Fibroblast of skin of right biceps (primary cell): ENCODE data around the gene GSTM5.
"Not testable (repeated sequence)": the region's sequence is repeated elsewhere in the genome, so short reads cannot be mapped to it uniquely, and the experiment has no call there.

Source experiments
- DNase-seq: peaks from one replicate; pipeline ENCODE4 v3.0.0-alpha.2; 2013

GSTM5 gene

DNA sequence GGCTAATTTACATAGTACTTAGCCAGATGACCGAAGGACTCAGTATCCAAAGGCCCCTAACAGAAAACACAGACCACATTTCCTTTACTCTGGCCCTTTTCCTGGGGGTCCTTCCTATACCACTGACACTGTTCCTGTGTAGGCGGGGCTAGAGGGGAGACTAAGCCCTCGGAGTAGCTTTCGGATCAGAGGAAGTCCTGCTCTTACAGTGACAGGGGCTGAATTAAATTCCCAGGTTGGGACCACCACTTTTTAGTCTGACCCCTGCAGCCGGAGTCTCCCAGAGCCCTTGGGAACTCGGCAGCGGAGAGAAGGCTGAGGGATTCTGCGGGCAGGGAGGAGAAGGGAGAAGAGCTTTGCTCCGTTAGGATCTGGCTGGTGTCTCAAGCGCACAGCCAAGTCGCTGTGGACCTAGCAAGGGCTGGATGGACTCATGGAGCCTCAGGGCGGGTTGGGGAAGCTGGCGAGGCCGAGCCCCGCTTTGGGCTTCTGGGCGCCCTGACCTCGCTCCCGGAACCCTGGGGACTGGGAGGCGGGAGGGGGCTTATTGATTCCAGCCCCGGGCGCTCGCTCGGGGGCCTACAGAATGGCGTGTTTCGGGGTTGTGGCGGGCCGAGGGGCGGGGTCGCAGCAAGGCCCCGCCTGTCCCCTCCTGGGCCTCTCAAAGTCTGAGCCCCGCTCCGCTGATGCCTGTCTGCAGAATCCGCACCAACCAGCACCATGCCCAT lies at the start of gene GSTM5:
Gene GSTM5, plus strand, starts transcription at position 659 of the 728 bp plus-strand sequence. Its CDS starts 62 bp downstream, at position 721.
- peak; percentile 23 for DNase-seq

DNA sequence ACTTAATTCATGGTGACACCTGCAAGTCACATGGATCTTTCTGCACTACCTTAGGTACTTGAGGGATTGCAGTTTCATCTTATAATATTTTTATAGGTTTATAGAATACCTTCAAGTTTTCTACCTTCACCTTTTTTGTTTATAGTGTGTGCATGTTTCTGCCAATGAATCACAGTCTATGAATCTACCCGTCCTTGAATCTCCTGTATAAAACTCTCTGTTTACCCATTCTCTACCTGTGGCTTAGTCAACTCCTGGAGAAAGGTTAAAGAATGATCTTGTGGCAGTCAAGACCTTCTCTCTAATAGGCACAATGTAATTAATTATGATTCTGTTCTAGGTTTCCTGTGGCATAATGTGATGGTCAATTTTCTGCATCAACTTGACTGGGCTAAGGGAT lies 47.4 kb upstream of the GSTM5 start:
- no peak for DNase-seq

DNA sequence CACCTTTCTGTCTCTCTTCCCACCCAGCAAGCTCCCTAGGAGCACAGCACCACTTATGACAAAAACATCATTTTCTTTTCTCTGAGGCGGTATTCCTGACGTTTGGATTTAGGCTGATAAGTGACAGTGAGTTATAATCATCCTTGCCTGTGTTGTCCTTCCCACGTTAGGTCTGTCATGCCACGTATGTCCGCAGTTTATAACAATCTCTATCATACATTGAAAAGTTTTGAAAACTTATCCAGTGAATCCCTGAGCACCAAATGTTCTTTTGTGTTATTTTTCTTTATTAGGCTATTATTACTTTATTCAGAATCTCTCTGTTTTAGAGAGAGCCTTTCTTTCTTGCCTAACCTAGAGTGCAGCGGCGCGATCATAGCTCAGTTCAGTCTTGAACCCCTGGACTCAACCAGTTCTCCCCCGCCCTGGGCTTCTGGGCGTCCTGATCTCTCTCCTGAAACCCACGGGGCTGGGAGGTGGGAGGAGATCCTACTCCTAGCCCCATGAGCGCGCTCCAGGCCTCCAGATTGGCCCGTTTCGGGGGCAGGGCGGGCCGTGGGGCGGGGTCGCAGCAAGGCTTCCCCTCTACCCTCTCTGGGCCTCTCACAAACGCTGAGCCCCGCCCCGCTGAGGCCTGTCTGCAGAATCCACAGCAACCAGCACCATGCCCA lies 44.5 kb upstream of the GSTM5 start, which contains the start of gene GSTM2:
Gene GSTM2, plus strand, starts transcription at position 606 of the 671 bp plus-strand sequence. Its CDS starts 59 bp downstream, at position 665.
- DNase-seq = peak; percentile 86

DNA sequence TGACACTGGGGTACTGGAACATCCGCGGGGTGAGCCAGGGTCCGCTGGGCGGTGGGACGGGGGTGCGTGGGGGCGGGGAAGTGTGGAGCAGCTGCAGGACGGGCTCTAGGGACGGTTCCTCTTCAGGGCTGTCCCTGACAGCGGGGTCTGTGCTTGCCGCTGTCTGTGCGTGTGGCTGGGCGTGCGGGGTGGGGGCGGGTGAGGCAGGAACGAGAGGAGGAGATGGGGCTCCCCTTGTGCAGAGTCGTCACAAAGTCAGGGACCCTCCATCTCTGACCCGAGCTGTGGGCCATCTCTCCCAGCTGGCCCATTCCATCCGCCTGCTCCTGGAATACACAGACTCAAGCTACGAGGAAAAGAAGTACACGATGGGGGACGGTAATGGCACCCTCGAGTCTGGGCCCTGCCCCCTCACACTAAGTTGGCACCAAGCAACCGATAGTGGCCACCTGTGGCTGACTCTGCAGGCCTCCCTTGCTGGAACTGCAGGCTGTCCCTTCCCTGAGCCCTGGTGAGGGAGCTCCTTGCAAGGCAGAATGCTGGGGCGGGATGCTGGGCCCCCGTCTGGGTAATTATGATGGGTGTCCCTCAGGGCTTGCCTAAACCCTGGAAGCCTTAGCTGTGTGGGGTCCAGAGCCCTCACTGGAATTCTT lies 43.8 kb upstream of the GSTM5 start:
- DNase-seq = no peak

DNA sequence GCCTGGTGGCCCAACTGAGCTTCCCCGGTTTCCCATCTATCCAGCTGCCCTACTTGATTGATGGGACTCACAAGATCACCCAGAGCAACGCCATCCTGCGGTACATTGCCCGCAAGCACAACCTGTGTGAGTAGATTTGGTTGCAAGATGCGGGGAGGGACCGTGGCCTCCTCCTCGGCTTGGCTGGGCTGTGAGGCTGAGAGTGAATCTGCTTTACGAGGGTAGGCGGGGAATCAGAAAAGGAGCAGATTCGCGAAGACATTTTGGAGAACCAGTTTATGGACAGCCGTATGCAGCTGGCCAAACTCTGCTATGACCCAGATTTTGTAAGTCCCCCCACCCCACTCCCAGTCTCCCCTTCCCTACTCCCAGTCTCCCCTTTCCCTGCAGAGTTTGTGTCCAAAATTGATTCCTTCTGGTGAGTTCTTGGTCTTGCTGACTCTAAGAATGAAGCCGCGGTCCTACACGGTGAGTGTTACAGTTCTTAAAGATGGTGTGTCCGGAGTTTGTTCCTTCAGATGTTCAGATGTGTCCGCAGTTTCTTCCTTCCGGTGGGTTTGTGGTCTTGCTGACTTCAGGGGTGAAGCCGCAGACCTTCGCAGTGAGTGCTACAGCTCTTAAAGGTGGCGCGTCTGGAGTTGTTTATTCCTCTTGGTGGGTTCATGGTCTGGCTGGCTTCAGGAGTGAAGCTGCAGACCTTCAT lies 42.7 kb upstream of the GSTM5 start:
- no peak for DNase-seq

DNA sequence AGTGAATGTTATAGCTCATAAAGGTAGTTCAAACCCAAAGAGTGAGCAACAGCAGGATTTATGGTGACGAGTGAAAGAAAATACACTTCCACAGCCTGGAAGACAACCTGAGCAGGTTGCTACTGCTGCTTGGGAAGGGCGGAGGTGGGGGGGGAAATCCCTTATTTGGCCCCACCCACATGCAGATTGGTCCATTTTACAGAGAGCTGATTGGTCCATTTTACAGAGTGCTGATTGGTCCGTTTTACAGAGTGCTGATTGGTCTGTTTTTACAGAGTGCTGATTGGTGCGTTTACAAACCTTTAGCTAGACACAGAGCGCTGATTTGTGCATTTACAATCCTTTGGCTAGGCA lies 42.1 kb upstream of the GSTM5 start:
- DNase-seq = not testable (repeated sequence)

DNA sequence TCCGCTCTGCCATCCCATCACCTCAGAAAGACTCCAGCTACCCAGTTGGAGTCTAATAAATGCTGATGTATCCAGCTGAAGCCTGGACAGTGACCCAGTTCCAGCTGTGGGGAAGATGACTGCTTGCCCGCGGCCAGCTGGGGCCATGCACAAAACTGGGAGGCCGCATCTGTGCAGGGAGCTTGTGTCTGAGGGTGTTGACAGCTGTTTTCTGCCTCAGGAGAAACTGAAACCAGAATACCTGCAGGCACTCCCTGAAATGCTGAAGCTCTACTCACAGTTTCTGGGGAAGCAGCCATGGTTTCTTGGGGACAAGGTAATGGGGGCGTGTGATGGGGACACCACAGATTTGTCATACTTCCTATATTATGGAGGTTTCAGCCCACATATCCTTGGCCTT lies 41.0 kb upstream of the GSTM5 start:
- no peak for DNase-seq

DNA sequence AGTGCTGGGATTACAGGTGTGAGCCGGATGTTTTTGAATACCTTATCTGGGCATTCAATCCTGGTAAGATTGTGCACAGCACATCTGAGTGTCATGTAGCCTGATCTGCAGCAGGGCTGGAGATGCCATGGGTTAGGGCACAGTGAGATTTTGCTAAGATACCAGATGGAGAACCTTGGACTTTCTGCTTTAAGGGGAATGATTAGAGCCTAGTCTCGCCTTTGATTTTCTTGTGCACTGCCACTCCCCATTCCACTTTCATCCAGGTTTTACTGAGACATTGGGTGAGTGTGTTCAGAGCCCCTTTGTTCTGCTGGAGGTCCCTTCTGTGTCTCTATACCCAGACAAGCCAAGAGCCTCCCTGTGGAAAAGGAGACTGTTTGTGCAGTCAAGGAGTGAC lies 38.2 kb upstream of the GSTM5 start:
- not testable (repeated sequence) for DNase-seq

DNA sequence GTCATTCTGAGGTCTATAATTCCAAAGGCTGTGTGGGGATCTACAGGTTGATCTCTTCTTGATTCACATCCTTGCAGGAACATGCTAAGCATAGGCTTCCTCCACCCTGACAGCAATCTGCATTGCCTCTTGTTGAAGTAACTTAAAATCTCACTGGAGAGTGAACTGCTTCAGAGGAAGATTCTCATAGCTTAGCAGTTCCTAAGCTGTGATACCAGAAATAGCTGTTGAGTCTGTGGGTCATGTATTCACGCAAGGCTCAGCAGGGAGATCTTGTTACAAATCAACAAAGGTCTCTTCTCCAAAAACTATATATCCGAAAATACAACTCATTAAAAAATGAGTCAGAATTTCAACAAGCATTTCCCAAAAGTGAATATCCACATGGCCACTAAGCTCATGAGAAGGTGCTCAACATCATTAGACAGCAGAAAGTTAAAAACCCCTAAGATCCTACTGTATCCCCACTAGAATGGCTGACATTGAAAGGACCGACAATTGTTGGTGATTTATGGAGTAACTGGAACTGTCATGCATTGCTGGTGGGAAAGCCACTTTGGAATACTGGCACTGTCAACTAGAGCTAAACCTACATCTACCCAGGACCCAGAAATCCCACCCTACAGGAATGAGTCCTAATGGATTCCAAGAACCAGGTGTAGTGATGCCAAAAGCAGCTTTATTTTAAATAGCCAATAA lies 35.2 kb upstream of the GSTM5 start:
- not testable (repeated sequence) for DNase-seq

DNA sequence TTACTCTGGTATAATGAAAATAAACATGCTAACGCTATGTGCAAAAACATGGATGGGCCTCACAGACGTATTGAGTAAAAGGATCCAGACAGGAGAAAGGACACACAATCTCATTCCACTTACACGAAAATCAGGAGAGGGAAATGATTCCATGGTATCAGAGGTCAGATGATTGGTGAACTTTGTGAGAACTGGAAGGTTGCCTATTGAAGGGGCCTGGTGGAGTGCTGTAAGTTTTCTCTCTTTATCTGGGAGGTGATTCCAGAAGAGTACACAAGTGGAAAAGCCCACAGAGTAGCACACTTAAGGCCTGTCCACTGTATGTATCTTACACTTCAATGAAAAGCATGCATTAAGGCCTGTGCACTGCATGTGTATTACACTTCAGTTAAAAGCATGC lies 34.6 kb upstream of the GSTM5 start:
- DNase-seq = no peak

DNA sequence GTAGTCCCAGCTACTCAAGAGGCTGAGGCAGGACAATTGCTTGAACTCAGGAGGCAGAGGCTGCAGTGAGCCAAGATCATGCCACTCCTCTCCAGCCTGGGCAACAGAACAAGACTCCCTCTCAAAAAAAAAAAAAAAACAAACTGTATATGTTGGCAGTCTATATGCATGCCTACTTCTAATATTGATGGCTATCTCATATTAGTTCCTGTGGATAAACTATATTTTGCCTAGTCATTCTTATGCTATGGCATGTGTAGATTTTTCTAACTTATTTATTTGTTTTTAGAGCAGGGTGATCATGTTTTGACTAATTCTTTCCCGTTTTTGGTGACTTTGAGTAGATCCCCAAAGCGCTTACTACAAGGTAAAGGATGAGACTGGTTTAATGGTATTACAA lies 33.4 kb upstream of the GSTM5 start:
- DNase-seq = not testable (repeated sequence)

DNA sequence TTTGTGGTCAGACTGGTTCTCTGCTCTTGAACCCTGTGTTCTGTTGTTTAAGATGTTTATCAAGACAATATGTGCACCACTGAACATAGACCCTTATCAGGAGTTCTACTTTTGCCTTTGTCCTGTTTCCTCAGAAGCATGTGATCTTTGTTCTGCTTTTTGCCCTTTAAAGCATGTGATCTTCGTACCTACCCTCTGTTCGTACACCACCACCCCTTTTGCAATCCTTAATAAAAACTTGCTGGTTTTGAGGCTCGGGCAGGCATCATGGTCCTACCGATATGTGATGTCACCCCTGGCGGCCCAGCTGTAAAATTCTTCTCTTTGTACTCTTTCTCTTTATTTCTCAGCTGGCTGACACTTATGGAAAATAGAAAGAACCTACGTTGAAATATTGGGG lies 27.3 kb upstream of the GSTM5 start:
- not testable (repeated sequence) for DNase-seq

DNA sequence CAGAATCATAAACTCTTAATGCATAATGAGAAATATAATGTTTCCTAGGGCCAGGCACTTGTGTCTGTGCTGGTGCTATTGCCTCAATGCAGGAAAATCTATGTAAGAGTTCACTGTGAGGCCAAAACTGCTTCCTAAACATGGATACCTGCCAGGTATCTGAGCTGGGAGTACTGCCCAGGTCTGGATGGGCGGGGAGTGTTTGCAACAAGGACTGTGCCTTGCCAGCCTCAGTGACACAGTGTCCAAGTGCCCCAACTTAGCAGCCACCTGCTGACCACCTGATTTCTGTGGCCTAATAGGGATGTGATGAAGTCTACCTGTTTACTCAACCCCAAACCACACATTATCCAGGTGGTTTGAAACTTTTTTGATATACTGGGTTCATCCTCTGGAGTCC lies 26.7 kb upstream of the GSTM5 start:
- not testable (repeated sequence) for DNase-seq

DNA sequence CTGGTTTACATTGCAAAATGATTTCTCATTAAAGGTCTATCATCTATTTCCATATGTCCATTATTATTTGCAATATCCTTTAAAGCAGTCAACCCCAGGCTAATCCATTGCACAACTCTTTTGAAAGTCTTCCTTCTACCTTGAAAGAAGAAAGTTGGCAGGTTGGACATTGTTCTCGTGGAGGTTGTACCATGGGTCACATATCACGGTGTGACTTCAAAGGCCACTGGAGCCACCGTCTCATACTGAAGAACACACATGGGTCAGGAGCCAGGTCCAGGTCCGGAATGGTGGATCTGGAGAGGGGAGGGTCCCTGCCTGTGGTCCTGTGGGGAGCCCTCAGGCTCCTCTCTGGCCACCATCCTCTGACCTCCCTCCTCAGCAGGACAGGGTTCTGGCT lies 26.2 kb upstream of the GSTM5 start:
- DNase-seq = not testable (repeated sequence)

DNA sequence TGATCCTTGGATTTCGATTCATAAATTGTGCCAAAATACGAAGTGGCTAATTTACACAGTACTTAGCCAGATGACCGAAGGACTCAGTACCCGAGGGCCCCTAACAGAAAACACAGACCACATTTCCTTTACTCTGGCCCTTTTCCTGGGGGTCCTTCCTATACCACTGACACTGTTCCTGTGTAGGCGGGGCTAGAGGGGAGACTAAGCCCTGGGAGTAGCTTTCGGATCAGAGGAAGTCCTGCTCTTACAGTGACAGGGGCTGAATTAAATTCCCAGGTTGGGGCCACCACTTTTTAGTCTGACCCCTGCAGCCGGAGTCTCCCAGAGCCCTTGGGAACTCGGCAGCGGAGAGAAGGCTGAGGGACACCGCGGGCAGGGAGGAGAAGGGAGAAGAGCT lies 24.9 kb upstream of the GSTM5 start:
- DNase-seq = not testable (repeated sequence)

DNA sequence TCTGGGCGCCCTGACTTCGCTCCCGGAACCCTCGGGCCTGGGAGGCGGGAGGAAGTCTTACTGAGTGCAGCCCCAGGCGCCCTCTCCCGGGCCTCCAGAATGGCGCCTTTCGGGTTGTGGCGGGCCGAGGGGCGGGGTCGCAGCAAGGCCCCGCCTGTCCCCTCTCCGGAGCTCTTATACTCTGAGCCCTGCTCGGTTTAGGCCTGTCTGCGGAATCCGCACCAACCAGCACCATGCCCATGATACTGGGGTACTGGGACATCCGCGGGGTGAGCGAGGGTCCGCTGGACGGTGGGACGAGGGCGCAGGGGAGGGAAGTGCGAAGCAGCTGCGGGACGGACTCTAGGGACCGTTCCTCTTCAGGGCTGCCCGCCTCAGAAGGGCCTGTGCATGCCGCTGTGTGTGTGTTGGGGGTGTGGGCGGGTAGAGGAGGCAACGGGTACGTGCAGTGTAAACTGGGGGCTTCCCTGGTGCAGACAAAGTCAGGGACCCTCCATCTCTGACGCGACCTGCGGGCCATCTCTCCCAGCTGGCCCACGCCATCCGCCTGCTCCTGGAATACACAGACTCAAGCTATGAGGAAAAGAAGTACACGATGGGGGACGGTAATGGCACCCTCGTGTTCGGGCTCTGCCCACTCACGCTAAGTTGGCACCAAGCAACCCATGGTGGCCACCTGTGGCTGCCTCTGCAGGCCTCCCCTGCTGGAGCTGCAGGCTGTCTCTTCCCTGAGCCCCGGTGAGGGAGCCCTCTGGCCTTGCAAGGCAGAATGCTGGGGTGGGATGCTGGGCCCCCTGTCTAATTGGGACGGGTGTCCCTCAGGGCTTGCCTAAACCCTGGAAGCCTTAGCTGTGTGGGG lies 24.2 kb upstream of the GSTM5 start, which contains the start of gene GSTM1:
Gene GSTM1, plus strand, starts transcription at position 177 of the 859 bp plus-strand sequence. Its CDS starts 57 bp downstream, at position 234.
- DNase-seq = peak; percentile 80

DNA sequence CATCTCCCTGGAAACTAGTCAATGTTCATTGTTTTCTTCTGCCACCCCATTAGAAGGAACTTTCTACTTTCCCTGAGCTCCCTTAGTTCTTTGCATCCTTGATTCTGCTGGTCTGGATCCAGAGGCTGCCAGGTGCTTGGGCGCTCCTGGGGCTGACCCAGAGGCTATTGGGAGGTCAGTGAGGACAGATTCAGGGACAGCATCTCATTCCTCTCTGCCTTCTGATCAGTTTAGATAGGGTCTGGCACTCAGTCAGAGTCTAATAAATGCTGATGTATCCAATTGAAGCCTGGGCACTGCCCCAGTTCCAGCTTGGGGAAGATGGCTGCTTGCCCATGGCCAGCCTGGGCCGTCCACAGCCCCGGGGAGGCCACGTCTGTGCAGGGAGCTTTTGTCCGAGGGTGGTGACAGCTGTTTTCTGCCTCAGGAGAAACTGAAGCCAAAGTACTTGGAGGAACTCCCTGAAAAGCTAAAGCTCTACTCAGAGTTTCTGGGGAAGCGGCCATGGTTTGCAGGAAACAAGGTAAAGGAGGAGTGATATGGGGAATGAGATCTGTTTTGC lies 22.1 kb upstream of the GSTM5 start:
- DNase-seq = no peak

DNA sequence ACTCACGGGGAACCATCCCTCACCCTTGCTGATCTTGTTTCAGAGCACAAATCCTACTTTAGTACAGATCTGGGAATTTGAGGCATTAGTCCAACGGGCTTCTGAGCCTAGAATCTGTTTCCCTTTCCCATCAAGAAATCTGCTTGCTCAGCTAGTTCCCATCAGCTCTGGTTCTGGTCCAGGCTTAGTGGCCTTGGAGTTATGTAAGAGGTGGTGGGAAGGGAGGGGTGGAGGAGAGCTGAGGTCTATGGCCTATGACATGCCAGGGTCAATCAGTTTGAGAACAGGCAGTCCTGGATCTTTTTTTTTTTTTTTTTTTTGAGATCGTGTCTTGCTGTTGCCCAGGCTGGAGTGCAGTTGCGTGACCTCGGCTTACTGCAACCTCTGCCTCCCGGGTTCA lies 20.3 kb upstream of the GSTM5 start:
- no peak for DNase-seq

DNA sequence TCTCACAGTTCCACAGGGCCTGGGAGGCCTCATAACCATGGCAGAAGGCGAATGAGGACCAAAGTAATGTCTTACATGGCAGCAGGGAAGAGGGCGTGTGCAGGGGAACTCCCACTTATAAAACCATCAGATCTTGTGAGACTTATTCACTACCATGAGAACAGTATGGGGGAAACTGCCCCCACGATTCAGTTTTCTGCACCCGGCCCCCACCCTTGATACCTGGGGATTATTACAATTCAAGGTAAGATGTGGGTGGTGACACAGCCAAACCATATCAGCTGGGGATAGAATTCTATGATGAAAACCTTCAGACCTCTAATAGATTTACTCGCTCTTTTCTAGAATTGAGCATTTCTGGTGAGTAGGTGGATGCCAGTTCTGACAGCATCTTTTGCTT lies 17.7 kb upstream of the GSTM5 start:
- DNase-seq = not testable (repeated sequence)

DNA sequence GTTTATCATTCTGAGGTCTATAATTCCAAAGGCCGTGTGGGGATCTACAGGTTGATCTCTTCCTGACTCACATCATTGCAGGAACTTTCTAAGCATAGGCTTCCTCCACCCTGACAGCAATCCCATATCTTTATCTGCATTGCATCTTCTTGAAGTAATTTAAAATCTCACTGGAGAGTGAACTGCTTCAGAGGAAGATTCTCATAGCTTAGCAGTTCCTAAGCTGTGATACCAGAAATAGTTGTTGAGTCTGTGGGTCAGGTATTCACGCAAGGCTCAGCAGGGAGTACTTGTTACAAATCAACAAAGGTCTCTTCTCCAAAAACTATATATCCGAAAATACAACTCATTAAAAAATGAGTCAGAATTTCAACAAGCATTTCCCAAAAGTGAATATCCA lies 16.9 kb upstream of the GSTM5 start:
- DNase-seq = not testable (repeated sequence)

DNA sequence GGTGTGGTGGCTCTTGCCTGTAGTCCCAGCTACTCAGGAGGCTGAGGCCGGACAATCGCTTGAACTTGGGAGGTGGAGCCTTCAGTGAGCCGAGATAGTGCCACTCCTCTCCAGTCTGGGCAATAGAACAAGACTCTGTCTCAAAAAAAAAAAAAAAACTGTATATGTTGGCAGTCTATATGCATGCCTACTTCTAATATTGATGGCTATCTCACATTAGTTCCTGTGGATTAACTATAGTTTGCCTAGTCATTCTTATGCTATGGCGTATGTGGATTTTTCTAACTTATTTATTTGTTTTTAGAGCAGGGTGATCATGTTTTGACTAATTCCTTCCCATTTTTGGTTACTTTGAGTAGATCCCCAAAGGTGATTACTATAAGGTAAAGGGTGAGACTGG lies 15.0 kb upstream of the GSTM5 start:
- DNase-seq = no peak
